Neural progenitor cell (in vitro differentiated cells): ENCODE data around the gene CA12.

Experiments used
- EZH2phosphoT487 ChIP-seq: fragments of 200-600 bp; sonication (generic); IDR thresholded peaks from 2 replicates; pipeline ENCODE4 v1.6.1; 2017; ENCODE audit warnings: antibody characterized with exemption
- TF ChIP-seq, protein P1 (sequence below): fragments of 200-600 bp; sonication (generic); IDR thresholded peaks from 2 replicates; pipeline ENCODE4 v1.5.1; 2017; ENCODE audit warnings: antibody characterized with exemption, mild to moderate bottlenecking

DNA sequence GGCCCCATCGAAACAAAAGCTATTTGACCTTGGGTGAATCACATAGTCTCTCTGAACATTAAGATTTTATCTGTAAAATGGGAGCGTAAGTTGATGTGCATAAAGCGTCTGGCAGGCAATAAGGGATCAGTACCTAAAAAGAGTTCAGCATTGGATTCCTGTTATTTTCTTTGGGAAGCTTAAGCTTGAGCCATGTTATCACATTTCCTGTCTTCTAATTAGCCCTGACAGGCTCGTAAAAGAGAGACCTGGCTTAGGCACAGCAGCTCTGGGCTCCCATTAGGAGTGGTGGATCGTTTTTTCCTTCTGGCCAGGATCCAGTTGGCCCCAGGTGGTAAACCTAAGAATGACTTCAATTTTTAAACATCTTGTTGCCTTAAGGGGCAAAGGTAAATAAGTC is 26.0 kb upstream of the CA12 start:
- TF ChIP-seq, protein P1, sequence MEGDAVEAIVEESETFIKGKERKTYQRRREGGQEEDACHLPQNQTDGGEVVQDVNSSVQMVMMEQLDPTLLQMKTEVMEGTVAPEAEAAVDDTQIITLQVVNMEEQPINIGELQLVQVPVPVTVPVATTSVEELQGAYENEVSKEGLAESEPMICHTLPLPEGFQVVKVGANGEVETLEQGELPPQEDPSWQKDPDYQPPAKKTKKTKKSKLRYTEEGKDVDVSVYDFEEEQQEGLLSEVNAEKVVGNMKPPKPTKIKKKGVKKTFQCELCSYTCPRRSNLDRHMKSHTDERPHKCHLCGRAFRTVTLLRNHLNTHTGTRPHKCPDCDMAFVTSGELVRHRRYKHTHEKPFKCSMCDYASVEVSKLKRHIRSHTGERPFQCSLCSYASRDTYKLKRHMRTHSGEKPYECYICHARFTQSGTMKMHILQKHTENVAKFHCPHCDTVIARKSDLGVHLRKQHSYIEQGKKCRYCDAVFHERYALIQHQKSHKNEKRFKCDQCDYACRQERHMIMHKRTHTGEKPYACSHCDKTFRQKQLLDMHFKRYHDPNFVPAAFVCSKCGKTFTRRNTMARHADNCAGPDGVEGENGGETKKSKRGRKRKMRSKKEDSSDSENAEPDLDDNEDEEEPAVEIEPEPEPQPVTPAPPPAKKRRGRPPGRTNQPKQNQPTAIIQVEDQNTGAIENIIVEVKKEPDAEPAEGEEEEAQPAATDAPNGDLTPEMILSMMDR = no peak
- no peak for TF ChIP-seq EZH2phosphoT487
